ENCODE results near the gene FAM120AOS.

The FAM120AOS gene

DNA sequence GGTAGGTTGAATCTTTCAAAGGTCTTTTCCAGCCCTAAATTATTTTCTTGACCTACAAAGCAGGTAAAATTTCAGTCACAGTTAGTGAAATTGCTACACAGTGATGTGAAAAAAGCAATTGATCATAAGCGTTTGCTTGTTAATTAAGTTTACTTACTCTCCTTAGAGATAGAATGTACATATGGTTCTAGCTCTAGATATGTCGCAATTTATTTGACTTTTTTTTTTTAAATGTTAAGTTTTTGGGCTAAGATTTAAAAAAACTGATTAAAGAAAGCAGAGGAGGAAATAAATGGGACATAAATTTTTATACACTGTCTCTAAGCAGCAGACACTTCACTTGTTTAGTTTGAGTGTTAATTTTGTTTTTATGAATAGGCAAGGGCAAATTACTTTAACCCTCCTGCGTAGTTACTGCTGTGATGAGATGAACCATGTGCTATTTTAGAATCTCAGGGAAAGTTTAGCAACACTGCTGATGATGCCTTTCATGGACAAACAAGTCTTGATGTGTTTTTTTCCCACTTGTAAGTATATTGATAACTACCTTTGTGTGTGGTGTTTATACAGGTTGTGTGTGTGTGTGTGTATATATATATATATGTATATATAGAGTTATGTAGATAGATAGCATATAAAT, 38.3 kb upstream of the FAM120AOS start:
- no peaks in the 10 kb centered on the region; the same call in 1 of the 2 replicates for H3K36me3 ChIP-seq (ENCODE audit: low read length)
- no peaks in the 10 kb centered on the region for H3K9me2 ChIP-seq (replicated peaks; ENCODE audit: insufficient read depth, low read length)
- H3F3A ChIP-seq (ENCODE audit: insufficient read depth): no peaks in the 10 kb centered on the region
- no peak overlapping the region for H3K9ac ChIP-seq (ENCODE audit: low read length)
- H3K9me3 ChIP-seq (ENCODE audit: insufficient read depth, low read length): no peaks in the 10 kb centered on the region
- H3K4me2 ChIP-seq (ENCODE audit: low read depth, low read length, poor library complexity, severe bottlenecking): no peak overlapping the region
- peaks cover 40% of the 10 kb centered on the region for H3K79me2 ChIP-seq (ENCODE audit: insufficient read depth, low read length)
- H4K20me1 ChIP-seq (ENCODE audit: low read depth, low read length): no peaks in the 10 kb centered on the region
- no peak for TF ChIP-seq EZH2phosphoT487 (conservative IDR thresholded peaks at IDR 0.05; ENCODE audit: low read length)
- TF ChIP-seq, protein P1, sequence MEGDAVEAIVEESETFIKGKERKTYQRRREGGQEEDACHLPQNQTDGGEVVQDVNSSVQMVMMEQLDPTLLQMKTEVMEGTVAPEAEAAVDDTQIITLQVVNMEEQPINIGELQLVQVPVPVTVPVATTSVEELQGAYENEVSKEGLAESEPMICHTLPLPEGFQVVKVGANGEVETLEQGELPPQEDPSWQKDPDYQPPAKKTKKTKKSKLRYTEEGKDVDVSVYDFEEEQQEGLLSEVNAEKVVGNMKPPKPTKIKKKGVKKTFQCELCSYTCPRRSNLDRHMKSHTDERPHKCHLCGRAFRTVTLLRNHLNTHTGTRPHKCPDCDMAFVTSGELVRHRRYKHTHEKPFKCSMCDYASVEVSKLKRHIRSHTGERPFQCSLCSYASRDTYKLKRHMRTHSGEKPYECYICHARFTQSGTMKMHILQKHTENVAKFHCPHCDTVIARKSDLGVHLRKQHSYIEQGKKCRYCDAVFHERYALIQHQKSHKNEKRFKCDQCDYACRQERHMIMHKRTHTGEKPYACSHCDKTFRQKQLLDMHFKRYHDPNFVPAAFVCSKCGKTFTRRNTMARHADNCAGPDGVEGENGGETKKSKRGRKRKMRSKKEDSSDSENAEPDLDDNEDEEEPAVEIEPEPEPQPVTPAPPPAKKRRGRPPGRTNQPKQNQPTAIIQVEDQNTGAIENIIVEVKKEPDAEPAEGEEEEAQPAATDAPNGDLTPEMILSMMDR (IDR thresholded peaks at IDR 0.05; ENCODE audit: insufficient read depth, low read length, poor library complexity, severe bottlenecking): no peak
- H3K27me3 ChIP-seq (ENCODE audit: low read length): no peaks in the 10 kb centered on the region
- no peak overlapping the region for H3K4me3 ChIP-seq (ENCODE audit: insufficient read depth, low read length, poor library complexity, severe bottlenecking)
- no peak overlapping the region for H2AFZ ChIP-seq (ENCODE audit: low read depth, low read length, severe bottlenecking)
- H3K27ac ChIP-seq (ENCODE audit: low read depth, low read length): no peak overlapping the region

DNA sequence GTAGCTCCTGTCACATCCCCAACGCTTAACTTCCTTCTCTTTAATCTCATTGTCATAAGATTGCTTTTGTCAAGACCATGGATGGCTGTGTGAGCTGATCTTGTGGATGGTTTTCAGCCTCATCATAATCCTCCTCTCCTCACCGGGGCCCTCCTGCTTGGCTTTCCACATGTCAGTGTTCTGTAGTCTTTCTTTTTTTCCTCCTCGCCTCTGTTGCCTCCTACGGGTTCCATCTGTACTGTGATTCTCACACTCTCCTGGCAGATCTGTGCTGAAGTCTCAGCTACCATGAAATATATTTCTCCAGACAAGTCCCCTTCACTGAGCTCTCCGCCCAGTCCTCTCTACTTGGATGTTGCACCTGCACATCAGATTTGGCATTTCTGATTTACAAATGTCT, 34.9 kb upstream of the FAM120AOS start:
- no peak for TF ChIP-seq EZH2phosphoT487 (conservative IDR thresholded peaks at IDR 0.05; ENCODE audit: low read length)
- TF ChIP-seq, protein P1 (IDR thresholded peaks at IDR 0.05; ENCODE audit: insufficient read depth, low read length, poor library complexity, severe bottlenecking): no peak
- no peaks in the 10 kb centered on the region for H4K20me1 ChIP-seq (ENCODE audit: low read depth, low read length)
- no peak overlapping the region for H3K4me2 ChIP-seq (ENCODE audit: low read depth, low read length, poor library complexity, severe bottlenecking)
- no peaks in the 10 kb centered on the region for H3K9me2 ChIP-seq (replicated peaks; ENCODE audit: insufficient read depth, low read length)
- H3K9ac ChIP-seq (ENCODE audit: low read length): no peak overlapping the region
- peaks cover 47% of the 10 kb centered on the region for H3K79me2 ChIP-seq (ENCODE audit: insufficient read depth, low read length)
- H3K4me3 ChIP-seq (ENCODE audit: insufficient read depth, low read length, poor library complexity, severe bottlenecking): no peak overlapping the region
- H3K36me3 ChIP-seq (ENCODE audit: low read length): no peaks in the 10 kb centered on the region; the same call in 1 of the 2 replicates
- H2AFZ ChIP-seq (ENCODE audit: low read depth, low read length, severe bottlenecking): no peak overlapping the region
- no peaks in the 10 kb centered on the region for H3K9me3 ChIP-seq (ENCODE audit: insufficient read depth, low read length)
- H3K27ac ChIP-seq (ENCODE audit: low read depth, low read length): no peak overlapping the region
- H3F3A ChIP-seq (ENCODE audit: insufficient read depth): no peaks in the 10 kb centered on the region
- H3K27me3 ChIP-seq (ENCODE audit: low read length): no peaks in the 10 kb centered on the region

DNA sequence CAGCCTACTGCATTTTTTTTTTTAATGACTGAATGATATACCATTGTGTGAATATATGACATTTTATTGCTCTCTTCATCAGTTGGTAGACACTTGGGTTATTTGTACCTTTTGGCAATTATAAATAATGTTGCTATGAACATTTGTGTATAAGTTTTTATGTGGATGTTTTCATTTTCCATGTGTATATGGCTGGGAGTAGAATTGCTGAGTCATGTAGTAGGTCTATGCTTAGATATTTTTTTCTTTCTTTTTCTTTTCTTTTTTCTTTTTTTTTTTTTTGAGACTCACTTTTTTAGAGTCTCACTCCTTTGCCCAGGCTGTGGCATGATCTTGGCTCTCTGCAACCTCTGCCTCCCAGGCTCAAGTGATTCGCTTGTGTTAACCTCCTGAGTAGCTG, 32.9 kb upstream of the FAM120AOS start:
- Histone ChIP-seq H3K79me2 (ENCODE audit: insufficient read depth, low read length) (peaks cover 53% of the 10 kb centered on the region), H3K4me2 (ENCODE audit: low read depth, low read length, poor library complexity, severe bottlenecking) (no peak overlapping the region), H3K9ac (ENCODE audit: low read length) (no peak overlapping the region), H3K4me3 (ENCODE audit: insufficient read depth, low read length, poor library complexity, severe bottlenecking) (no peak overlapping the region), H3K27ac (ENCODE audit: low read depth, low read length) (no peak overlapping the region), H3F3A (ENCODE audit: insufficient read depth) (no peaks in the 10 kb centered on the region), H3K9me3 (ENCODE audit: insufficient read depth, low read length) (no peaks in the 10 kb centered on the region), H3K36me3 (ENCODE audit: low read length) (no peaks in the 10 kb centered on the region; the same call in 1 of the 2 replicates), H3K27me3 (ENCODE audit: low read length) (no peaks in the 10 kb centered on the region), H2AFZ (ENCODE audit: low read depth, low read length, severe bottlenecking) (no peak overlapping the region), H4K20me1 (ENCODE audit: low read depth, low read length) (no peaks in the 10 kb centered on the region), H3K9me2 (replicated peaks; ENCODE audit: insufficient read depth, low read length) (no peaks in the 10 kb centered on the region)
- no peak for TF ChIP-seq EZH2phosphoT487 (conservative IDR thresholded peaks at IDR 0.05; ENCODE audit: low read length)
- TF ChIP-seq, protein P1 (IDR thresholded peaks at IDR 0.05; ENCODE audit: insufficient read depth, low read length, poor library complexity, severe bottlenecking): no peak
